T1000 (cell line): ENCODE data around the gene KCND3.

Experiments
- DNase-seq: peaks from one replicate; lab custom pipeline; 2025; ENCODE audit warnings: mixed read lengths; lab: John Stamatoyannopoulos, UW

KCND3 gene

GRCh38 chr1:111989531-111990025 is at the start of gene KCND3:
KCND3 (minus strand) TSS chr1:111989668.
- DNase-seq, result no peak

DNA sequence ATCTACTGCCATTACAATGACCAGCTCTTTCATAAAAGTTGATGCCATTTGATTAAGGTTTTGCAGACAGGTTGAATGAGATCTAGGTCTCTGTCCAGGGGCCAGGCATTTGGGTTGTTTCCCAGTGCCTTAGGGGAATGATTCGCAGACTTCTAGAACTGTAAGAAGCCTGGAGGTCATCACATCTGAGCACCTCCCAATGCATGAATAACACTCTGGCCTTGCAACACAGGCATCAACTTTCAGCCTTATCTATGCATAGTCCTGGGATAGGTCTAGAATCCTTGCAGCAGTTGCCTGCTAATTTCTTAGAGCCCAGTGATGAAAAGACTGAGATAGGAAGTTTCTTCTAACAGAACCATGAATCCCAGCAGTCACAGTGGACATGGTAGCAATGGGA is 44.8 kb upstream of the KCND3 start:
- no peak for DNase-seq

GRCh38 chr1:112033439-112034120 is 44.1 kb upstream of the KCND3 start:
- no peak for DNase-seq

DNA sequence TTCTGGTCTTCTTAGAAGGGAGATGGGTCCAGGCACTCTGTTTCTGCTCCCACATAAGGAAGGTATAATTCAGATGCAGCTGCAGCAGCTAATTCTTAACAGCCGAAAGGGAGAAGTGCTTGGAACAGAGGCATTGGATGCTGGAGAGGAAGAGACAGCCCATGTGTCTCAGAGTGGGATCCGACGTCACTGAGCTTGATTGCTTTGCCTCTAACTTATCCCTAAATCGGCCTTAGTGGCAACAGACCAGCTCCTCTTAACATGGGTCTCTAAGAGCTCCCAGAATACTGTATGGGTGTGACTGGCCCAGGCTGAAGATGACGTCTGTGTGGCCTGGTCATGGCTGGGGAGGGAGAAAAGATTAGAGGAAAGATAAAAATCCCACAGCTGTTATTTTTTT is 40.7 kb upstream of the KCND3 start:
- no peak for DNase-seq

GRCh38 chr1:112027696-112028095 is 38.2 kb upstream of the KCND3 start:
- no peak for DNase-seq

GRCh38 chr1:112026501-112026900 is 37.0 kb upstream of the KCND3 start:
- no peak for DNase-seq

DNA sequence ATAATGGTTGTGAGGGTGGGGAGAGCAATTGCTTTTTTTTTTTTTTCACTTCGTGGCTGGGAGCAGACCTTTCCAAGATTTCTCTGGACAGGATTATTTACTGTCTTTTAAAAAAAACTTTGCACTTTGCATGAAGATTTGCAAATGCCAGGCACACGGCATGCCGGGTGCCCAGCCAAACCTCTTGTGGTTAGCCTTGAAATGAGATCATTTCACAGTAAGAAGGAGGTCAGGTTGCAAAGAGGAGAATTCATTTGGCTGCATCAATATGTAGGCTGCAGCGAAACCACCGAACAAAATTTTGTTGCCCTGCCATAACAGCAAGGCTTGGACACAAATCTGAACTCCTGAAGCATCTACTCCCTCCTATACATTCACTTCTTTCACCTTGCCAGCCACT is 36.5 kb upstream of the KCND3 start:
- no peak for DNase-seq

DNA sequence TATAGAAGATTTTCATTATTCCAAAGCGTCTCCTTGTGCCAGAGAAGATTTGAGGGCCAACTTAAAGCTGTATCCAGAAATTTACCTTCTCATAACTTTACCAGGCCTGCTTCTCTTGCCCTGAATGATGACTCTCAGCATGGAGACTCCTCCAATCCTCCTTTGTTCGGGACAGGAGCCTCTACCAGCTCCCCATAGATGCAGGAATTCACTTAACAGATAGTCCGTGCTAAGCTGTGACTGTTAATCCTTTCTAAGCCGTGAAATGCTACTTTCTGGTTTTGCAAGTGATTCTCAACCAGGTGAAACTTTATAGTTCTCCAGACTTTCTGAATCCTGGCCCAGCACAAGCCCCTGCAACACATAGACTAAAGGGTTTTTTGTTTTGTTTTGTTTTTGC is 31.8 kb upstream of the KCND3 start:
- no peak for DNase-seq

GRCh38 chr1:112017183-112017582 is 27.7 kb upstream of the KCND3 start:
- no peak for DNase-seq

GRCh38 chr1:112012823-112013222 is 23.4 kb upstream of the KCND3 start:
- DNase-seq, result no peak

GRCh38 chr1:112011202-112011601 is 21.7 kb upstream of the KCND3 start:
- DNase-seq, result no peak

GRCh38 chr1:112007169-112007568 is 17.7 kb upstream of the KCND3 start:
- no peak for DNase-seq

- no peak for DNase-seq
Observed at GRCh38 chr1:112006416-112007025, 17.1 kb upstream of the KCND3 start.

- no peak for DNase-seq
Observed at GRCh38 chr1:112004076-112004475, 14.6 kb upstream of the KCND3 start.

GRCh38 chr1:112002514-112002913 is 13.0 kb upstream of the KCND3 start:
- no peak for DNase-seq

DNA sequence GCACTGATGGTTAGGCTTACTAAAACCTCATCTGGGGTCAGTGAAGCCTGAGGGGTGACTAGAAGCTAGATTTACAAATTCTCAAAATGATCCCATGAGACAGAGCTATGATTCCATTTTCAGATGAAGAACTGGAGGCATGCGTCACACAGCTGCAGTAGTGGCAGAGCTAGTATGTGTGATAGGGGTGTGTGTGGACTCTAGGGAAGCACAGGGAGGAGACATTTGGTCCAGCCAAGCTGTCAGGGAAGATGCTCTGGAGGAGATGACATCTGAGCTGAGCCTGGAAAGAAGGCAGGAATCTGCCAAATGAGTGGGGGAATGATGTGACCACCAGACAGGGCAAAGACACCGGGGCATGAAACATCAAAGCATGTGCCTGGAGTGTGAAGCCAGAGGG is 12.0 kb upstream of the KCND3 start:
- no peak for DNase-seq

GRCh38 chr1:112000048-112000447 is 10.6 kb upstream of the KCND3 start:
- DNase-seq, result no peak

DNA sequence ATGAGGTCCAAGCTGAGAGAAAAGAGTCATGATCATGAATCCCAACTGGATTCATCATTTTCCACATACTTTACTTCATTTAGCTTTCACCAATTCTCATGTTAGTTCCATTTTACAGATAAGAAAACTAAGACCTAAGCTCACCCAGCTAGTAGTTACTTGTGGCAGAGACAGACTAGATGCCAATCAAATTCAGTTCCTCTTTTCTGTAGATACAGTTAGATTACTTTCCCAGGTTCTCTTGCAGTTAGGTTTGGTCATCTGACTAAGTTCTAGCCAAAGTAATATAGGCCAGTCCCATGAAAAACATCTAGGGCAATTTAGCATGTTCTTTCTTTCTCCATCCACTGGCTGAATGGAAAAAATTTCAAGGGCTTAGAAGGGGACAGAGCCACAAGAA is 8.9 kb upstream of the KCND3 start:
- DNase-seq, result no peak

DNA sequence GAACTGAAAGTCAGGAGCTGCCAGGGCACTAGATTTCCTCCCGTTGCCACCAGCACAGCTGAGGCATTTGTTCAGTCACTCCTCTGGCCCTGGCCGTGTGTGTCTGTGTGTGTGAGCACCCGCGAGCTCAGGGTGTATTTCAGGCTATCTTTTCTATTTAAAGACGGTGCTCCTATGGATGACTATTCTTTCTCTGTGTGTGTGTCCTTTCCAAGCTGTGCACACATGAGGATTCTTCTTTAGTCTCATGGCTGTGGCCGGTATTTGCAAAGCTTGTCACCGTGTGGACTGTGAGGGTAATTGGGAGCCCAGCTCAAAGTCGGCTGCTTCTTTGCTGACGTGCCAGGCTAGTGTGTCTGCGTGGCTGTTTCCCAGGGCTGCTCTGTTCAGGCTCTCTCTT is 3.0 kb upstream of the KCND3 start:
- DNase-seq, result no peak

GRCh38 chr1:111990878-111991718 is 1.6 kb upstream of the KCND3 start:
- no peak for DNase-seq

DNA sequence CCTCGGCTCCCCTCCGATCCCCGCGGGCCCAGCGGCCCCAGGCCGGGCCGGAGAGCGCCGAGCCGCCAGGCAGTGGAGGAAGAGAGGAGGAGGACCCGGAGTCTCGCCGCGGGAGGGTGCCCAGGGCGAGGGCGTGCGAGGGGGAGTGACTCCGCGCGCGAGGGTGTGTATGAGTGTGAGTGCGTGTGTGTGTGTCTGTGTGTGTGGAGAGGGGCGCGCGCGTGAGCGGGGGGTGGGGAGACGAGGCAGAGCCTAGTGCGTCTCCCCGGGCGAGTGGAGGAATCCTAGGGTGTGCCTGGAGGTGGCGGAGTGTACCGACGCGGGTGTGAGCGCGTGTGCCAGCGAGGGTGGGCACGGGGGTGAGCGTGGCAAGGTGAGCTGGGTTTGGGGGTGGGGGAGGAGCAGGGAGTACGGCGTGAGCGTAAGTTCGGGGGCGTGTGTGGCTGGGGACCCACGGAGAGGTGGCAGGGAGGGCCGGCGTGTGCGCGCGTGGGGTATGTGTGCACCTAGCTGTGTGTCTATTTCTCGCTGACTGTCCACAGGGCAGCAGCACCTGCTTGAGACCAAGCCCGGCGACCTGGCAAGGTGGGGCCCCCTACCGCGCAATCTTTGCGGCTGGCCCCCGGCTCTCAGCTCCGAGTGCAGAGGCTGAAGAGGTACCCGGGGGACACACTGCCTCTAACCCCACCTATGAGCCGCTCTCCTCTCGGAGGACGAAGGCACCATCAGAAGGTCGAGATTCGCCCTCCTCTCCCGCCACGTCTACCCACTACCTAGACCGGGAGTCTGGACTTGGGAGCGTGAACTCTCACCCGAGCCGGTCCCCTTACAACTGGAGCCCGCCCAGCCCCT is 784 bp upstream of the KCND3 start:
- no peak for DNase-seq
